HG02798 (cell line): ENCODE data around the gene PPL.
"Not testable (repeated sequence)": the region's sequence is repeated elsewhere in the genome, so short reads cannot be mapped to it uniquely, and the experiment has no call there.

Source experiments
- ATAC-seq: cut with Tn5 transposase; IDR thresholded peaks from one replicate; pipeline ENCODE4 v1.9.1; 2021; ENCODE audit warnings: mild to moderate bottlenecking; ENCODE audit not compliant: unreplicated experiment, poor library complexity

Gene PPL

DNA sequence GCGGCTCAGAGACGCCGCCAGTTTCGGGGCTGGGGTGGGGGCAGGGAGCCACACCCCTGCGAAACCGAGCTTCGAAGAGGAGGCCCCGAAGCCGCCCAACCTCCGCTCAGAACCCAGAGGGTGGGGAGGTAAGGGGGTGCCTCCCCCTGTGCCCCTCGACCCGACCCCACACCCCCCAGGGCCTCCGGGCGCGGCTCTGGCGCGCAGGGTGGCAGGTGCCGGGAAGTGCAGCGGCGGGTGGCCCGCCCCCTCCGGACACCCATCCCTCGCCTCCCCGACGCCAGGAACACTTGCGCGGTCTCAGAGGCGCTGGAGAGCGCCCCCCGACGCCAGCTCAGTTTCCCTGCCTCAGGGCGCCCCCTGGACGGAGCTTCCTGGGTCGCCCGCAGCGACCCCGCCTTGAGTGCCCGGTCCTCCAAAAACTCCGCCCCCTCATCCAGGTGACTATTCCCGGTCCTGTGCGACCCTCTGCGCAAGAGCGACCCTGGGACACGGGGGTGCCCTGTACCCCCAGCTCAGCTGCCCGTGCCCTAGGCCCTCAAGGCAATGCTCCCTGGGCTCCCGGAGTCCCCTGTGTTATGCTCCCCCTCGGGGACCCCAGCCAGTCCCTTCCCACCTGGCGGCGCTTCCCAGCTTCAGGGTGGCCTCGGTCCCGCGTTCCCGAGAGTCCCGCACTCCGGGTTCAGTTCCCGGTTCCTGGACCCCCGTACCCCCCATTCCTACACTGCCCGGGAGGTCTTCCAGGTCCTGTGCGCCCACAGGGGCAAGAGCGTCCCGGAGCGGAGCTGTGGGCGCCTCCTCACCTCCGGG lies 562 bp downstream of the PPL start:
- no peak for ATAC-seq

DNA sequence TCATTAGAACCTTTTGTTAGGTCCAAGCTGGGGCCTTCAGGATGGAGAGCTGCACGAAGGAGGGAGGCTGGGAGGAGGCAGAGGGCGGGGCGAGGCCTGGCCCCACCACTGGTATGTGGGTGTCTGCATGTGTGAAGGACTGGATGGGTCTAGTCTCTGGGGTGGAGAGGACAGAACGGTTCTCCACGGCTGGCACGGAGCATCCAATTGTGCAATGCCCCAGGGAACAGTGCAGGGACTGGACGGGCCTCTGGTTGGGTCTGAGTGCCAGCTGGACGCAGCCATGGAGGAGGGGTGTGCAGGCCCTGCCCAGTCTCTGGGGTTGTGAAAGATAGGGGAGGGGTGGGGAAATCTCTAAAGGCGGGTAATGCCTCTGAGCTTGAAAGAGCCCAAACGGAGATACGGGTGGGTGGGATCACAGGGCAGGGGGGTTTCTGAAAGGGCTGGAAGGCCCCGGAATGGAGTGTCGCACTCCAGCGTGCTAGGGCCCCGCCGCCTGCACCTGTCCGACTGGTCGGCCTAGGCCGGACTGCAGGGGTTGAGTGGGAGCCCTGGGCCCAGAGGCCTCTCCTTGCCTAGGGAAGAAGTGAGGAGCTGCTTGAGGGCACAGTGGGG lies 1.6 kb downstream of the PPL start:
- no peak for ATAC-seq

DNA sequence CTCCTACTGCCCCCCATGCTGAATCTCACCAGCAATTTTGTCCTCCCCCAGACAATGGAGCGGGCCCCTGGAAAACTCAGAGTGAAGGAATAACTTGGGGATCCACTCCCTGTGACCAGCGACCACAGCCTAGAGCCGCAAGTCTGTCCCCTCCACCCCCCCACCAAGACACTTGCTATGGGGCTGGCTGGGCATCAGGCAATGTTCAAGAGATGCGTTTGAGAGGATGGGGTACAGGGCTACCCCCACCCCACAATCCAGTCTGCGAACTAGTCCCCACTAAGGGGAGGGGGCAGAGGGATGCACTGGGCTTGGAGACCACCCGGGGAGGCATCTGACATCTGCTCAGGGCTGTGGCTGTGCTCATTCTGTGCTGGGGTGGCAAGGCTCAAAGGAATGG lies 2.4 kb downstream of the PPL start:
- ATAC-seq, result no peak

DNA sequence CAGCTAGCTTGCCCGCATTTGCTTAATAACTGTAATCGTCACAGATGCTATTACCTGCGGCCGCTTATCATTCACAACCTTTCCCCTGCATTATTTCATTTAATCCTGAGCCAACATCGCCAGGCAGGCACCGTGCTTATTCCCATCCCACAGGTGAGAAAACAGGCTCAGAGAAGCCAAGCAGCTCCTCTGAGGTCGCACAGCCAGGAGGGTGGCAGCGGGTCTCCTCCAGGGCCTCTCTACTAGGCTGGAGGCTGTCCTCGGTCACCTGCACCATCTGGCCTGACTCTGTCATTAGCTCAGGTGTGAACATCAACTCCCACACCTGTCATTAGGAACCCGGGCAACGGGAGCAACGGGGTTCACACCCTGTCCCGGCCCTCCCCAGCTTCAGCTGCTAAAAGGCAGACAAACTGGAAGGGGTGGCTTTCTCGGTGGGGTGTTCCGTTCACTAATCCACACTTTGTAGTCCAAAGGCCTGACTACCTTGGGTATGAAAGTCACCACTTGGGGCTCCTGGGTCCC lies 3.0 kb downstream of the PPL start:
- no peak for ATAC-seq

DNA sequence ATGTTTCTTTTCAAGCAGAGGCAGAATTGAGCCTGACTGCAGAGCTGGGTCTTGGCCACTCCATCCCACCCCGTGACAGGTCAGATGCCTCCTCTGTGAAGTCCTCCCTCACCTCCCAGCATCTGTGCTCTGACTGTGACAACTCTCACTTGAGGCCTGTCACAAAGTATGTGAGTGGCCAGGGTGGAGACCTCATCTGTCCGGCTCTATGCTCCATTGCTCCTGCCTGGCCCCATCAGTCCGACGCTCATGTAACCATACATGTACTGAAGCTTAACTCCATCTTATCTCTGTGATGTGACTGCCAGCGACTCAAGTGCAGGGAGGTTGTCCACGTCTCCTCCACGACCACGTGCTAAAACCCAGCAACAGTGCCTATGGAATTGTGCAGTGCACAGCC lies 3.5 kb downstream of the PPL start:
- ATAC-seq, result no peak

DNA sequence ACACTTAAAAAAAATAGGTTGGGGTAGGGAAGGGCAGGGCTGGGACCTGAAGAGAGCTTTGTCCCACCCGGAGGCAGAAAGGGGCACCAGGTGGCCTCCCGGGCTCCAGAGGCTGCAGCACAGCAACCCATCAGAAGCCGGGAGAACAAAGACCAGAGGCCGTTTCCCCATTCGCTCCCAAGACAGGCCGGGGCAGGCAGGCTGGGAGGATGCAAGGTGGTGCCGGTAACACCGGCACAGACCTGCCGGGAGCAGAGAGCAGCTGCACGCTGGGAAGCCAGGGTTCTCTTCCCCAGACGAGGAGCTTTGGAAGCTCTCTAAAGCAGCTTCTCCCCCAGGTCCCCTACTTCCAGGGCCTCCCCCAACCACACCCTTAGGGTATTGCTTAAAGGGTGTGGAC lies 5.6 kb downstream of the PPL start:
- no peak for ATAC-seq

DNA sequence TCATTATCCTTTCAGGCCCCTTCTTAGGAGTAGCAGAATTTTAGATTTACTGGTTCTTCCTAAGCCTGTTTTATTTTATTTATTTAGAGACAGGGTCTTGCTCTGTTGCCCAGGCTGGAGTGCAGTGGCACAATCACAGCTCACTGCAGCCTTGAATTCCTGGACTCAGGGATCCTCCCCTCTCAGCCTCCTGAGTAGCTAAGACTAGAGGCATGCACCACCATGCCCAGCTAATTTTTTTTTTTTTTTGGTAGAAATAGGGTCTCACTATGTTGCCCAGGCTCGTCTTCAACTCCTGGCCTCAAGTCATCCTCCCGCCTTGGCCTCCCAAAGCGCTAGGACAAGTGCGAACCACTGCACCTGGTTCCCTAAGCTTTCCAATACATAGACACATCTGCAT lies 7.3 kb downstream of the PPL start:
- ATAC-seq, result not testable (repeated sequence)

DNA sequence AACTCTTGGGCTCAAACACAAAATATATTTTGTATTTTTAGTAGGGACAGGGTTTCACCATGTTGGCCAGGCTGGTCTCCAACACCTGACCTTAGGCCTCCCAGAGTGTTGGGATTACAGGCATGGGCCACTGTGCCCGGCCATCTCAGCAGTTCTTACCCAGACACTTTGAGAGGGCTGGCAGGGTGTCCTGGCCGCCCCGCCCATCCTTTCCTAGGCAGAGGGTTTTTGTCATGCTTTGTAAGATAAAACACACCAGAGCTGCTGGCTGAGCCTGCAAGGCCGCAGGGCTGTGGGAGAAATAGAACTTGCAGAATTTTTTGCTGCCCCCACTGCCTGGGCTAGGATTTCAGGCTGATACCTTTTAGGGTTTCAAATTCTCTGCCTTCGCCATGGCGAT lies 8.7 kb downstream of the PPL start:
- ATAC-seq, result no peak

DNA sequence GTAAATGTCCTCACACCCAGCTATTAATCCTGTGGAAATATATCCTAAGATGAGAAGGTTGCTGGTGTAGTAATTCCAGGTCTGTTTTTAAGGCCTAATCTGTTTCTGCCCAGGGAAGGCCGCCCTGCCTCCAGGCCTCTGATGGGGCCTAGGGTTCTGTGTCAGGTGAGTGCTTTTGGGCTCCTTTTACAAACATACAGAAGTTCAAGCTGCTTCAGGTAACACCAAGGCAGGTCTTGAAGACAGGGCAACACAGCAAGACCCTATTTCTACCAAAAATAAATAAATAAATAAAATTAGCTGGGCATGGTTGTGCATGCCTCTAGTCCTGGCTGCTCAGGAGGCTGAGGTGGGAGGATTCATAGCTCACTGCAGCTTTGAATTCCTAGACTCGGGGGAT lies 9.3 kb downstream of the PPL start:
- no peak for ATAC-seq

DNA sequence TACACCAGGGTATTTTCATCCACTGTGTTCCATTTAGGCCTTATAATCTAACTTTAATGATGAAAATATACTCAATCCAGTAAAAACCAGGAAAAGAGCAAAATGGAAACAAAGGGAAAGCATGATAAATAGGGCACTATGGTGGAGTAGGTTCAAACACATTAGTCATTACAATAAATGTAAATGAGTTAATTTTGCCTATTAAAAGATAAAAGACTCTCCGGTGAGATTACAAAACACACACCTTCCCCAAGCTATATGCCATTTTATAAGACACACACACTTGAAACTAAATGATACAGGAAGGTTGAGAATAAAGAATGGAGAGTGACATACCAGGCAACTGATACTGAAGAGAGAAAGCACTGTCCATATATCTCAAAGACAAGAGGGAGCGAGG lies 10.0 kb downstream of the PPL start:
- ATAC-seq, result no peak

DNA sequence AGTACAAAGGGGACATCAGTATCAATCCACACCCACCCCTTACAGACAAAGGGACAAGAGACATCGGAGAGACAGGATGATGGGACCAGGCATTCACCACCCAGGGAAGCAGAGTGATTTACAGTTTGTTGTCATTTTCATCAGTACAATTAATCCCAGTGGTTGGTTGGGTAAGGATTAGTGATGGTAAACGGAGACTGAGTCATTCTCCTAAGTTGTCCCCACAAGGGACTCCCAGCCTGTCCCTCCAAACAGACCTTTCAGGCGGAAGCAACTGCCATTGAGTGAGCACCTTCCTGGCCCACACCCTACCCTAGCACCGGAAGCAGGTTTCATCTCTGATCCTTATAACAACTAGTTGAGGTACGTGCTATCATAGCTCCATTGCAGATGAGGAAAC lies 11.2 kb downstream of the PPL start:
- no peak for ATAC-seq

DNA sequence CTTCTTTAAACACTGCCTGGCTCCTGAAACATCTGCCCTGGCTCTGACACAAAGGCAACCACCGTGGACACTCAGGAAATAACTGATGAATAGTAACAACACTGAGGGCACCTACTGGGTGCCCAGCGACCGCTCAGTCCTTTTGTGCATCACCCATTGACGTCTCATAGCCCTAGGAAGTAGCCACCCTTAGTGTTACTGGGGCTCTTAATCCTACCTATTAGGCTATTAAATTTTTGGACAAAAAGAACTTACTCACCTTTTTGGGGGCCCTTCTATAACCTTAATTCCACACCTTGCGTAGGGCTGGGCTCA lies 11.7 kb downstream of the PPL start:
- ATAC-seq, result no peak

DNA sequence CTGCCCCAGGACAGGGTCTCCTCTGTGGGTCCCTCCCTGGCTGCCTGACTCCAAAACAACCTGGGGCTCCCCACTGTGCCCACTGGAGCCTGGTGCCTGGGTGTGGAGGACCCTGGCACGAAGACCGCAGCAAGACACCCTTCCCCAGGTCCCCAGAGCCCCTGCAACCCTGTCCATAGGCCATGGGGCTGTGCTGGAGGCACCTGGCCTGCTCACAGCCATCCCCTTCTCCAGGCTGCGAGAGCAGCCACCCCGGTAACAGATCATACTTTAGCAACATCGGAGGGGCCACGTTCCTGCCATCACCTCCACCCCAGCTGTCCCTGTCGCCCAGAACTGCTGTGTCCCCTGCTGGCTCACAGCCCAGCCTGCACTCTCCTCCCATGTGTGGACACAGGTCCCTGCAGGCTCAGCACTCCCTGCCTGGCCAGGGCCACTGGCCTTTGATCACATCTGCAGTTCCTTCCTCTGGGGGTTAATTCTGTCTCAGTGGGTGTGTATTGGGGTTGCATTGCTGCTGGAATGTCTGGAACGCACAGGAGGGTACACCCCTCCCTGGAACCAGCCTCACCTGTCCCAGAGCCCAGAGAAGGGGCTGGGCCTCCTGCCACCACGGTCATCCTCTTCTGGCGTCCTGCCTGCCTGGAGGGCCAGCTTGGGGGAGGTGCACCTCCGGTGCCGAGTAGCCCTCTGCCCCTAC lies 12.2 kb downstream of the PPL start:
- no peak for ATAC-seq

DNA sequence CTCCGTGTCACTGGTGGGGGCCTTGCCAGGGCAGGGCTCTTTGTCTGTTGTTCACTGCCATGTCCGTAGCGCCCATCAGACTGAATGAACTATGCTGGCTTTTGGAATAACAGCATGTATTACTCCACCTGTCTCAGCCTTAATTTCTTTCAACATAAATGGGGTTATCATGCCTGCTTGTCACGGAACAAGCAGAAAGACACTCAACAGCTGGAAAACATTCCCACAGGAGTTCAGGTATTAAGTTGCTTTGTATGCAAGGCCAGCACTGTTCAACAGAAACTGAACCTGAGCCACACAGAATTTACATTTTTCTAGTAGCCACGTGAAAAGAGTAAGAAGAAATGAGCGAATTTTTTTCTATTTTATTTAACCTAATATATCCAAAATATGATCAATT lies 13.1 kb downstream of the PPL start:
- ATAC-seq, result no peak

DNA sequence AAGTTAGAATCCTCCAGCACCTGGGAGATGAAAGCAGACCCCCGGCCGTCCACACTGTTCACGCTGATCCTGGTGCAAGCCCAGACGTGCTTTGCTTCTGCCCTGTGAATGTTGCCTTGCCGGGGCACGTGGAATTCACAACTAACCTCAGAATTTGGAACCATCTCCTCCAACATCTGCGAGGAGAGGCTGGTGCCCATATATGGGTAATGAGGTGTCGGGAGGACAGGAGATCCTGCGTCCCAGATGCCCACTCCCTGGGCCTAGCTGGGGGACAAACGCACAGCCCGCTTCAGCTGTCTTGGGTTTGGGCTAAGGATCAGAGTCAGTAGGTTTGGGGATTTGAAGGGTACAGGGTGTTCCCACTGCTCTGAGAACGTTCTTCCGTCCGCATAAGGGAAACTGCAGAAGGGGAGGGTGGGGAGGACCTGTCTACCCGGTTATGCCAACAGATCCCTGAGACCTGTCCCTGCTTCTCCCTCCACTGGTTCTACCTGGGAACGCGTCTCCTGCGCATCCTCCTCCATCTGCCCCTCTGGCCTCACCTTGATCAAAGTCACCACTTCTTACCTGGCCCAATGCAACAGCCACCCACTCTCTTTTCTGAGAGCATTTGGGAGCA lies 14.1 kb downstream of the PPL start:
- no peak for ATAC-seq

DNA sequence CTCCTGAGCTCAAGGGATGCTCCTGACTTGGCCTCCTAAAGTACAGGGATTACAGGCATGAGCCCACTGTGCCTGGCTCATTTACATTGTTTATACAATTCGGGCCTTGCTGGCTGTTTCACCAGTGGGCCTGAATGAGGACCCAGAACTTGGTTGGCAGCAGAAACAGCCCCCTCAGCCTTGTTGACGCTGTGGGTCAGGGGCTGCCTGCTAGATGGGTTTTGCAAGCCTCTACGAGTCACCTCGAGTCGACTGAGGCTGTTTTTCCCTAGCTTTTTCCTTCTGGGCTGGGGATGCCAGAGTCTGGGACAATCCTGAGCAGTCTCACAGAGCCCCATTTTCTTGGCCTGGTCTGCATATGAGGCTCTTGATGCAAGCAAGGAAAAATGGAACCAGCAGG lies 16.1 kb downstream of the PPL start:
- ATAC-seq, result no peak

DNA sequence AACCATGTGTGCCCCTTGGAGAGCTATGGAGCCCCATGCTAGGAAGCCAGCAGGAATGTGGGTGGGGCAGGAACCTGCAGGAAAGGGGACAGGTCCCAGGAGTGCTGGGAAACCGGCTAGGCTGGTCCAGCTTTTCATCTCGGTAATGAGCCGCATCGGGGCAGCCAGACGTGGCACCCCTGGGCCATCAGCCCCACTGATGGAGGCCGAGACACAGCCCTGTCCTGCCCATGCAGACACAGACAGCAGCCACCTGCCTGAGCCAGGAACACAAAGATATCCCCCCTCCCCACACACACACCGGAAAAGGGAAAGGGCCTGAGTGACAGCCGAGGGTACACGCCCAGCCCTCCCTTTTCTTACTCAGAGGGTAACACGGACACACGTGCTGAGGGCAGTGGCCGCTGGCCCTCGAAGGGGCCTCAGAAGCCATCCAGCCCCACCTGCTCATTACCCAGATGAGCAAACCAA lies 18.1 kb downstream of the PPL start:
- no peak for ATAC-seq

DNA sequence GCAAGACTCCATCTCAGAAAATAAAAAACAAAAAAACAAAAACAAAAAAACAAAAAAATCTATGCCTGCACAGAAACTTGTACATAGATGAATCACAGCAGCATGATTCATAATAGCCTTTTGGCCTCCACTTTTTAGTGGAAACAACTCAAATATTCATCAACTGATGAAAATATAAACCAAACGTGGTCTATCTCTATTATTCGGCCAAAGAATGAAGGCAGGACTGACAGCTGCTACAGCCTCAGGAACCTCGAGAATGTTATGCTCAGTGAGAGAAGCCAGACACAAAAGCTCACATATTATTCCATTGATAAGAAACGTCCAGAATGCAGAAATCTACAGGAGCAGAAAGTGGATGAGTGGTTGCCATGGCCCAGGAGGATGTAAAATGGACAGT lies 19.8 kb downstream of the PPL start:
- ATAC-seq, result no peak

DNA sequence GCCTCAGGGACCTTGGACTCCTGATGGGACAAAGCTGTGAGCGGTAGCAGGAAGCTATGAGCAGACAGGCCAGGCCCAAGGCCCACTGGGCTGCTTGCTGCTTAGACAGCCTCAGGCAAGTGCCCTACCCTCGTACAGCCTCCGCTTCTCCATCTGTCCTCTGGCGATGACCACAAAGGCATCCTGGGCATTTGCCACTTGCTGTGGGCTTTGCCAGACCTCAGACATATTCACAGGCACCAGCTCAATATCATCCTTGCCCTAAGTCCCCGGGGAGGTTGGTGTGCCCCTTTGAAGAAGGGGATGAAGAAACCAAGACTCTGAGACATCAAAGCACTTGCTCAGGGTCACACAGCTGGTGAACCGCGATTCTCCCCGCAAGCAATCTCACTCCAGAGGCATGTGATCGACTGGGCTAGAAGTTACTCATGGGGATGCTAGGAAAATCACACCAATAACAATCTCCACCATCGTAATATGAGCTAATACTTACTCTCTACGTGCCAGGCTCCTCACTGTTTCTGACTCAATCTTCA lies 21.7 kb downstream of the PPL start:
- no peak for ATAC-seq

DNA sequence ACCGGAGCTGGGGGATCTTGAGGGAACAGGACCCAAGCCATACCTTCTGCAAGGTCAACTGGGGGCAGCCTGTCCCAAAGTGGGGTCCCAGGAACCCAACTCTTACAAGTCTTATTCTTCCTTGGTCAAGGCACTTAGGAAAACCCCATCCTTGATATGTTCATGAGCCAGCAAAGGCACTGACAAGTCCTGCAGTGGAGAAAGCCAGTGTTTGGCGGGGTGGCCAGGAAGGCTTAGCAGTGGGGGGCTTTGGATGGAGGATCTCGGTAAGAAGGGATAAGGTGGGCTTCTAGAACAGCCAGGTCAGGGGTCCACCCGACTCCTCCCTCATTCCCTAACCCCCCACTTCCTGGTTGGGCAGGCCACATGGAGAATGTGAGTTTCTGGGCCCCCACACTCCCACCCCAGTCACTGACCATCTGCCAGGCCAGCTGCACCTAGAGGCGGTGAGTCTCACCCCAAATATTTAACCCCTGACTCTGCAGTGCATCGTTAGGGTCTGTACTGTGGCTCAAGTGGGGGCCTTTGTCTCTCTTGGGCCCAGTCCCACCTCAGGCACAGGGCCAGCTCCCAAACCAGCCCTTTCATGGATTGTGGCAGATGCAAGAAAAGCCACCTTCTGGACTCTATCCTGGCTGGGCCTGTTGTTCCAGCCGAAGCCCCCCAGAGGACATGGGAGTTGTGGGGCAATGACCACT lies 22.3 kb downstream of the PPL start:
- no peak for ATAC-seq
